ENCODE measurements around the gene GNRH2. TPM values are rescaled to one million over a fixed set of nuclear protein-coding genes. Genes with fewer than 3 reads are reported as not detected.

The GNRH2 gene
- total RNA-seq, 1 experiment from 2014 or later = not detected

DNA sequence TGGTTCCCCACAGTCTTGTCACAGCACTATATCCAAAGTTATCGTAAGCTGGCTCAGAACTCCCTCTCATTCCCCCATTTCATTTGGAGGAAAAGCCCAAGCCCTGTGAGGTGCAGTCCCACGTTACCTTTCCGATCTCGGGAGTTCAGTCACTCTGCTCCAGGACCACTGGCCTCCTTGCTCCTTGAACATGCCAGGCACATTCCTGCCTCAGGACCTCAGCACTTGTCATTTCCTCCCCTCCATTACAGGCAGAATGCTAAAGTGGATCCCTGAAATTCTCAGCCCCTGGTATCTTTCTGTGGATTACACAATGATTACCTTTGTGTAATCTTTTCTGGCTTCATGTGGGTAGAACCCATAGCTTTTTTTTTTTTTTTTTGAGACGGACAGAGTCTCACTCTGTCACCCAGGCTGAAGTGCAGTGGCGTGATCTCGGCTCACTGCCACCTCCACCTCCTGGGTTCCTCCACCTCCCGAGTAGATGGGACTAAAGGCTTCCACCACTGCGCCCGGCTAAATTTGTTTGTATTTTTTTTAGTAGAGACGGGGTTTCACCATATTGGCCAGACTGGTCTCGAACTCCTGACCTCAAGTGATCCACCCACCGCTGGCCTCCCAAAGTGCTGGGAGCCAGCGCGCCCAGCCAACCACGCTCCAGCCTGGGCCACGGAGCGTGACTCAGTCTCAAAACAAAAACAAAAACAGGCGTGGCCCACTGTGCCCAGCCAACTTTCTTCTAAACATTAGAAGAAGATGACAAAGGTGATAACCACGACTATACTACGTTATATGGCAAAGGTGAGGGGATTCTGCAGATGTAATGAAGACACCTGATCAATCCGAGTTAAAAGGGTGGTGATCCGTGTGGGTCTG lies 24.0 kb downstream of the GNRH2 start:
- no peak overlapping the region for H3K4me3 Mint-ChIP-seq (ENCODE audit: unreplicated experiment)
- peaks cover 6% of the 10 kb centered on the region for H3K4me1 Mint-ChIP-seq (ENCODE audit: low read depth, unreplicated experiment)
- no peaks in the 10 kb centered on the region for H3K9me3 Mint-ChIP-seq (ENCODE audit: unreplicated experiment)
- Histone ChIP-seq H3K27me3 (replicated peaks; ENCODE audit: control insufficient read depth, insufficient read depth, low read length) (no peaks in the 10 kb centered on the region), H3K36me3 (ENCODE audit: control insufficient read depth, insufficient read depth, low read length) (no peaks in the 10 kb centered on the region; the same call in none of the 2 replicates), H3K9me3 (no peaks in the 10 kb centered on the region), H3K4me1 (peaks cover 15% of the 10 kb centered on the region), H3K4me3 (ENCODE audit: low read depth, low read length) (no peak overlapping the region)
- H3K36me3 Mint-ChIP-seq (ENCODE audit: insufficient read depth, unreplicated experiment) = peaks cover 2% of the 10 kb centered on the region
- POLR2A ChIA-PET = no interaction called here
- H3K27ac Mint-ChIP-seq (ENCODE audit: unreplicated experiment) = no peak overlapping the region
- DNase-seq = no peak
- TF ChIP-seq, protein P1, sequence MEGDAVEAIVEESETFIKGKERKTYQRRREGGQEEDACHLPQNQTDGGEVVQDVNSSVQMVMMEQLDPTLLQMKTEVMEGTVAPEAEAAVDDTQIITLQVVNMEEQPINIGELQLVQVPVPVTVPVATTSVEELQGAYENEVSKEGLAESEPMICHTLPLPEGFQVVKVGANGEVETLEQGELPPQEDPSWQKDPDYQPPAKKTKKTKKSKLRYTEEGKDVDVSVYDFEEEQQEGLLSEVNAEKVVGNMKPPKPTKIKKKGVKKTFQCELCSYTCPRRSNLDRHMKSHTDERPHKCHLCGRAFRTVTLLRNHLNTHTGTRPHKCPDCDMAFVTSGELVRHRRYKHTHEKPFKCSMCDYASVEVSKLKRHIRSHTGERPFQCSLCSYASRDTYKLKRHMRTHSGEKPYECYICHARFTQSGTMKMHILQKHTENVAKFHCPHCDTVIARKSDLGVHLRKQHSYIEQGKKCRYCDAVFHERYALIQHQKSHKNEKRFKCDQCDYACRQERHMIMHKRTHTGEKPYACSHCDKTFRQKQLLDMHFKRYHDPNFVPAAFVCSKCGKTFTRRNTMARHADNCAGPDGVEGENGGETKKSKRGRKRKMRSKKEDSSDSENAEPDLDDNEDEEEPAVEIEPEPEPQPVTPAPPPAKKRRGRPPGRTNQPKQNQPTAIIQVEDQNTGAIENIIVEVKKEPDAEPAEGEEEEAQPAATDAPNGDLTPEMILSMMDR (IDR thresholded peaks at IDR 0.05; ENCODE audit: insufficient read depth in 1 of 2, low read depth in 1 of 2, low read length in 1 of 2, severe bottlenecking in 1 of 2, unreplicated experiment in 1 of 2) = no peak
- H3K27me3 Mint-ChIP-seq (ENCODE audit: insufficient read depth, unreplicated experiment) = no peaks in the 10 kb centered on the region
- intact Hi-C loops (cut with micrococcal nuclease; ENCODE audit: unreplicated experiment) = no loop called here
- no TSS peak for BruUV-seq (replicated peaks)
- CTCF ChIA-PET = interaction anchor here (0.6 to 1.7 kb wide), 2 partner anchors 14 kb away, joined by 5 to 6 read pairs; no protein-coding TSS in a partner anchor

DNA sequence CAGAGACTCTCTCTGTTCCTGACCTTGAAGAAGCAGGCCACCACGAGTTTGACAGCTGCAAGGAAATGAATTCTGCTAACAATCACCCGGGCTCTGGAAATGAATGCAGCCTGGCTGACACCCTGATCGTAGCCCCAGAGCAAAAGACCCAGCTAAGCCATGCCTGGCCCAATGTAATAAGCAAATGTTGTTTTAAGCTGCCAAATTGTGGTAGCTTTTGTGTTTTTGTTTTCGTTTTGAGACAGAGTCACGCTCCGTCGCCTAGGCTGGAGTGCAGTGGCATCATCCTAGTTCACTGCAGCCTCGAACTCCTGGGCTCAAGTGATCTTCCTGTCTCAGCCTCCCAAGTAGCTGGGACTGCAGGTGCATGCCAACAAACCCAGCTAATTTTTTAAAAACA lies 24.7 kb downstream of the GNRH2 start:
- peaks cover 13% of the 10 kb centered on the region for H3K4me1 ChIP-seq
- CTCF ChIA-PET = interaction anchor here (1.7 kb wide), 1 partner anchor 15 kb away, joined by 5 read pairs; no protein-coding TSS in a partner anchor
- BruUV-seq (replicated peaks) = no TSS peak
- POLR2A ChIA-PET = no interaction called here
- TF ChIP-seq, protein P1 (IDR thresholded peaks at IDR 0.05; ENCODE audit: insufficient read depth in 1 of 2, low read depth in 1 of 2, low read length in 1 of 2, severe bottlenecking in 1 of 2, unreplicated experiment in 1 of 2) = no peak
- Mint-ChIP-seq H3K36me3 (ENCODE audit: insufficient read depth, unreplicated experiment) (peaks cover 8% of the 10 kb centered on the region), H3K4me3 (ENCODE audit: unreplicated experiment) (no peak overlapping the region), H3K27me3 (ENCODE audit: insufficient read depth, unreplicated experiment) (no peaks in the 10 kb centered on the region), H3K4me1 (ENCODE audit: low read depth, unreplicated experiment) (peaks cover 6% of the 10 kb centered on the region), H3K27ac (ENCODE audit: unreplicated experiment) (no peak overlapping the region), H3K9me3 (ENCODE audit: unreplicated experiment) (no peaks in the 10 kb centered on the region)
- intact Hi-C loops (cut with micrococcal nuclease; ENCODE audit: unreplicated experiment) = no loop called here
- no peaks in the 10 kb centered on the region; the same call in none of the 2 replicates for H3K36me3 ChIP-seq (ENCODE audit: control insufficient read depth, insufficient read depth, low read length)
- H3K4me3 ChIP-seq (ENCODE audit: low read depth, low read length) = no peak overlapping the region
- no peaks in the 10 kb centered on the region for H3K27me3 ChIP-seq (replicated peaks; ENCODE audit: control insufficient read depth, insufficient read depth, low read length)
- DNase-seq = no peak
- no peaks in the 10 kb centered on the region for H3K9me3 ChIP-seq

DNA sequence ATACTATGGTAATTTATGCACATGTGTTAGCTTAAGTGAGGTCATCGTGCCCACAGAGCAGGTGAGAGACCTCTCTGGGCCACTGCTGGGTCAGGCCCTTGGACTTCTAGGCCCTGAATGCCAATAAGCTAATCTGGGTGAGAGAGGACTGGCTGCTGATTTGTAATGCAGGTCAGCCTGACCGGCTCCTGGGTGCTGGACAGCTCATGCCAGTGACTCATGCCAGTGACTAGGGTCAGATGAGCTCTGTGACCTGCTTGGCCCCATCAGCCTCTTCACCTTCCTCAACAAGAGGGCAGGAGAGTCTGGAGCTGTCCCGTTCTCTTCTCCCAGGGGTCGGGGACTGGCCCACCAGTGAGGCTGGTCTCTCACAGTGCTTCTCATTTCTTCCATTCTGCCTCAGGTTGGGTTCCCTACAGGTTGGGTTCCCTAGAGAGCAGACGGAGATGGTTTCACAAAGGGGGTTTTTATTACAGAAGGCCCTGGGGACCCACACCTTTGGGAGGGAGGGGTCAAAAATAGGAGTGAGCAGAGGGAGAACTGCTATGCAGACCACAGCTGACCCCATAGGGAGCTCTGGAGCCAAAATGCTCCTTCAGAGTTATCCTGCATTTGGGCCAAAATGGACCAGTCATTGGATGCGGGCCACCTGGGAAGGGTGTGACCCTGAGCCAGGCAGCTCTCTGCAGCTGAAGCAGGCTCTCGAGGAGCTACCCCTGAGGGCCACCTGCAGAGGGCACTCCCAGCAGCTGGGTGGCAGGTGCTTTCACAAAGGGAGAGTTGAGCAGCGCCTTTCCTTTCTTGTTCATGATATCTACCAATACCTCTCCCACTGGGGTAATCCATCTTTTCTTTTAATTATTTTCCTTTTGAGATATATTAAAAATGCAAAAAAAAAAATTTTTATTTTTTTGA lies 25.8 kb downstream of the GNRH2 start:
- no peaks in the 10 kb centered on the region for H3K9me3 ChIP-seq
- H3K27me3 ChIP-seq (replicated peaks; ENCODE audit: control insufficient read depth, insufficient read depth, low read length) = no peaks in the 10 kb centered on the region
- POLR2A ChIA-PET = interaction anchor here (0.6 kb wide), 1 partner anchor 24 kb away, joined by 7 read pairs; no protein-coding TSS in a partner anchor
- Mint-ChIP-seq H3K27ac (ENCODE audit: unreplicated experiment) (no peak overlapping the region), H3K9me3 (ENCODE audit: unreplicated experiment) (no peaks in the 10 kb centered on the region), H3K4me1 (ENCODE audit: low read depth, unreplicated experiment) (peaks cover 6% of the 10 kb centered on the region), H3K4me3 (ENCODE audit: unreplicated experiment) (no peak overlapping the region), H3K36me3 (ENCODE audit: insufficient read depth, unreplicated experiment) (peaks cover 8% of the 10 kb centered on the region), H3K27me3 (ENCODE audit: insufficient read depth, unreplicated experiment) (no peaks in the 10 kb centered on the region)
- BruUV-seq (replicated peaks) = no TSS peak
- H3K4me1 ChIP-seq = peaks cover 7% of the 10 kb centered on the region
- H3K36me3 ChIP-seq (ENCODE audit: control insufficient read depth, insufficient read depth, low read length) = no peaks in the 10 kb centered on the region; the same call in none of the 2 replicates
- TF ChIP-seq, protein P1 (IDR thresholded peaks at IDR 0.05; ENCODE audit: insufficient read depth in 1 of 2, low read depth in 1 of 2, low read length in 1 of 2, severe bottlenecking in 1 of 2, unreplicated experiment in 1 of 2) = peak in 1 of 2 experiments; percentile 29
- CTCF ChIA-PET = interaction anchor here (1.0 to 1.7 kb wide), 3 partner anchors 9 to 247 kb away, joined by 3 to 8 read pairs (median 5); no protein-coding TSS in a partner anchor
- peak in 1 of 2 experiments; percentile 47 for DNase-seq
- no peak overlapping the region for H3K4me3 ChIP-seq (ENCODE audit: low read depth, low read length)
- intact Hi-C loops (cut with micrococcal nuclease; ENCODE audit: unreplicated experiment) = no loop called here

Measured in Caco-2 (cell line).